GM19395 (cell line): ENCODE data around the gene RPUSD3.
"Not testable (repeated sequence)": the region's sequence is repeated elsewhere in the genome, so short reads cannot be mapped to it uniquely, and the experiment has no call there.

Experiments used
- ATAC-seq: cut with Tn5 transposase; IDR thresholded peaks from one replicate; pipeline ENCODE4 v1.9.1; 2021; ENCODE audit warnings: mild to moderate bottlenecking, moderate library complexity; ENCODE audit not compliant: unreplicated experiment

The RPUSD3 gene

DNA sequence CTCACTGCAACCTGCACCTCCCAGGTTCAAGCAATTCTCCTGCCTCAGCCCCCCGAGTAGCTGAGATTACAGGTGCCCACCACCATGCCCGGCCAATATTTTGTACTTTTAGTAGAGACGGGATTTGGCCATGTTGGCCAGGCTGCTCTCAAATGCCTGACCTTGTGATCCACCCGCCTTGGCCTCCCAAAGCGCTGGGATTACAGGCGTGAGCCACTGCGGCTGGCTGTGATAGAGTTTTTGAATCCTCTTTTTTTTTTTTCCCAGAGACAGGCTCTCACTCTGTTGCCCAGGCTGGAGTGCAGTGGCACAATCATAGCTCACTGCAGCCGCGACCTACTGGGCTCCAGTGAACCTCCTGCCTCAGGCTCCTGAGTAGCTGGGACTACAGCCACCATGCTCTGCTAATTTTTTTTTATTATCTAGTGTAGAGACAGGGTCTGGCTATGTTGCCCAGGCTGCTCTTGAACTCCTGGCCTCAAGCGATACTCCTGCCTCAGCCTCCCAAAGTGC lies 21.4 kb upstream of the RPUSD3 start:
- not testable (repeated sequence) for ATAC-seq

DNA sequence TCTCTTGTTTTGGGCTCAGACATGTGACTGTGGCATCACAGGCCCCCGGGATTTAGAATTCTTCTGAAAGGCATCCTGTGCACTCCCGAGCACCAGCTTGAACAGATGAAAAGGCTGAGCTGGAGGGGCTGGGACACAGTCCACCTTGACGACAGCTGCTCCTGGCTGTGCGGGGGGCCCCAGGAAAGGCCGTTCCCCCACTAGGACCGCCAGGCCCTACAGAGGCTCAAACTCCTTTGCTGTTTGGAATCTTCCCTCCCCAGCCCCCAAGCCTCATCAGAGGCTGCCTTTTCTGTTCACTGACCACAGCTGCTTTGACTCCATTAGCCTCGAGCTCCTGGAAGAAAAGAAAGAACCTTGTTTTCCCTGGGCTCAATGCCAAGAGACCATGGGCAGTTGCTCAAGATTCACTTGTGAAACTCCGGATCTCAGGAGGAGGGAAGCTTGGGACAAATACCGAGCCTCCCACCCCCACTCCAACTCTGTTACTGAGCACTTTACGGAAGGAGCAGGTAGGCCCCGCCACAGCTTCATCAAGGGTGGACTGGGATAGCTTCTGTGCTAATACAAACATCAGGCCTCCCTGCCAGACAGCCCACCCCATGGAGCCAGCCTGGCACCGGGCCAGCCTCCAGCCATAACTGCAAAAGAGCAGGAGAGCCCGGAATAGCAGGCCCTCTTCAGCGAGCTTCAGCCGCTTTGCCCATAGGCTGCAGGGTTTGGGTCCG lies 20.6 kb upstream of the RPUSD3 start:
- no peak for ATAC-seq

DNA sequence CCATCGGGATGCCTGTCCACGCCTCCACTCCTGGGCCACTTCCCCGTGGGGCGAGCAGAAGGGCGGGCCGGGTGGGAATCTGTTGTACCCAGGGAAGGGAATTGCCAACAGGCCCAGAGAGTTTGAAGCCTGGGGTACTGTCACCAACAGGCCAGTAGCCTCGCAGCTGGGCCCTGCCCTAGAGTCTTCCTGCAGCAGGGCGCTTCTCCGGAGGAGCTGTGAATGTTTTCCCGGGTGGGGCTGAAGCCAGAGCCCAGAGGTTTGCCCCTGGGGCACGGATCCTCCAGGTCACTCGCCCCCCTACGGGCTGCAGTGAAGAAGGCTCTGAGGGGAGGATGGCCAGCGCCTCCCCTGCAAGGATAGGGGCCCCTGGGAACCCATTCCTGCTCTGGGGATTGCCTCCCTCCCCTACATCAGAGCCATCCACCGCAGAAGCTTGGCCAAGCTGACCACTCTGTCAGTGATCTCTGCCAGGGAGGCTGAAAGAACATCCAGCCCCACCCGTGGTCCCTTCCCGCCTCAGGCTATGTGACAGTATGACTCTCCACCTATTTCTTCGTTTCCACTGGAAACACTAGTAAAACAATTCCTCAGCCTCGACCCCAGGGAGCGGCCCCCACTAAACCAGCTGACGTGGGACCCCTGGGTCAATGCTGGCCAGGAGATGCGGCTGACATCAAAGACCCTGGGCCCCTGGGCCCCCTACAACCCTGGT lies 19.4 kb upstream of the RPUSD3 start:
- ATAC-seq: no peak

DNA sequence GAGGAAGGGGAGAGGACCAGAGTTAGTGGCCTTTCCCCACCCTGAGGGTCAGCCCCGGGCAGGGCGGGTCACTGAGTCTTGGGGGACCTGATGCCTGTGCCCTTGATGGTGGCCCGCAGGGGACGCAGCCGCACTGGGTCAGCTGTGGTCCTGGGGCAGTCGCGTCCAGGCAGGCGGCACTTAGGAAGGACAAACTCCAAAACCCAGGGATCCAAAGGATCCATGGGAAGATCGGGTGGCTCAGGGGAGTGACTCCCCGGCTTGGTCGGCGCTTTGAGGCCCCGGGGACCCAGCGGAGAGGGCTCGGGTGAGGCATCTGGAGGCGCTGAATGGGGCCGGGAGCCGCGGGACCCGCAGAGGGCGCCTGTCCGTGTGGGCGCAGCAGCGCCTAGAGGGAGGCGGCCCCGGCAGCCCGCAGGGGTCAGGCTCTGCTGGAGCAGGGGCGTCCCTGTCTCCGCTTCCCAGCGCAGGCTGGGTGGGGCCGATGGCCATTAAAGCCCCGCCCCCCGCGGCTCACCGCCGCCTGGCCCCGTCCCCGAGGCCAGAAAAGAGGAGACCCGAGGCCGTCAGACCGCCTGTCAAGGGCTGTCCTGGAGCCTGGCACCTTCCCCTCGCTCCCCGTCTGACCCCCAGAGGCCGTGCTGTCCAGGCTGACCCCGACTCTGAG lies 18.7 kb upstream of the RPUSD3 start:
- no peak for ATAC-seq

DNA sequence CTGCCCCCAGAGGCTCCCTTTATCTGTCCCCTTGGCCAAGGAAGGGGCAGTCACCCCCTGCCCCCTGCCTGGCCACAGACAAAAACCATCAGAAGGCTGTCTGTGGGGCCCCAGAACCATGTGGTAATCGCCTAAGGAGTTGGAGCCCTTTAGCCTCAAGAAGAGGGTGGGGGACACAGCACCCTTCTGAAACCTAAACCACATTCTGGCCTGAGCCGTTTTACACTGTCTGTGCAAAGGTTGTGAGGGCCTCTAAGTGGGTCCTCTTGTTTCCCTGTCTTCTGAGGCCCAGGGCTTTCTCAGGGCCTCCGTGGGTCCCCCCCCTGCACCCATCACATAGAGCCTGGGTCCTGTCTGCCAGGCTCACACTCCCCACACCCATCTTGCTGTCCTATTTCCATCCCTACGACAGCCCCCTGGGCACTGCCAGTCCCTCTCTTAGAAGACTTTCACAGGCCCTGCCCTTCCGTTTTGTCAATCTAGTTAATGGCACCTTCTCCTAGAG lies 17.9 kb upstream of the RPUSD3 start:
- ATAC-seq: no peak

DNA sequence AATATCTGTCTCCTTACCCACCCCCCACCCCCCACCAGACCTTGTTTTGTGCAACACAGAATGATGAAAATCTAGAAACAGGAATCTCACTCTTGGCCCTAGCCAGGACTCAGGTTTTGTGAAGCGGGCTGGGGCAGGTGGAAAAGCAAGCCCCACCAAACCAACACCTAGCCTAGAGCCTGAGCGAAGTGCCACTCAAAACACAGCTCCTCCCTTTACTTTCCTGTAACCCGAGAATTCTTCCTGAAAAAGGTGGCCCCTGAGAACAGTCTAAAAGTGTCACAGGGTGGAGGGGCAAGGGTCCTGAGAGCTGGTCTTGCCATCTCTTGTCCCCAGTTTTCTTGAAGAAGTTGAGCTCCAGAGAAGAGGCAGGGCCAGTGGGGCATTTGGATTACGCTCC lies 17.4 kb upstream of the RPUSD3 start:
- no peak for ATAC-seq

DNA sequence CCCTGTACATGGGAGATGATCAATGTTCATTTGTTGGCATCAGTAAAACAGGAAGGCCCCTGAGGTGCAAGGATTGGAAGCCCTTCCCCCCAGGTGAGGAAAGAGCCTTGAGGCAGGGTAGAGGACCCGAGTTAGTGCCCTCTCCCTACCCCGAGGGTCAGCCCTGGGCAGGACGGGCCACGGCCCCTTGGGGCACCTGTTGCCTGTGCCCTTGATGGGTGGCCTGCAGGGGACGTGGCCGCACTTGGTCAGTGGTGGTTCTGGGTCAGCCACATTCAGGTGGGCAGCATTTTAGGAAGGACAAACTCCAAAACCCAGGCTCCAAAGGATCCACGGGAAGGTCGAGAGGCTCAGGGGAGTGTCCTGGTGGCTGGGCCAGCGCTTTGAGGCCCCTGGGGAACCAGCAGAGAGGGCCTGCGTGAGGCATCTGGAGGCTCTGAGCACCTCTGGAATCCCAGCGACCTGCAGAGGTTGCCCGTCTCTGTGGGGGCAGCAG lies 15.8 kb upstream of the RPUSD3 start:
- ATAC-seq: no peak

DNA sequence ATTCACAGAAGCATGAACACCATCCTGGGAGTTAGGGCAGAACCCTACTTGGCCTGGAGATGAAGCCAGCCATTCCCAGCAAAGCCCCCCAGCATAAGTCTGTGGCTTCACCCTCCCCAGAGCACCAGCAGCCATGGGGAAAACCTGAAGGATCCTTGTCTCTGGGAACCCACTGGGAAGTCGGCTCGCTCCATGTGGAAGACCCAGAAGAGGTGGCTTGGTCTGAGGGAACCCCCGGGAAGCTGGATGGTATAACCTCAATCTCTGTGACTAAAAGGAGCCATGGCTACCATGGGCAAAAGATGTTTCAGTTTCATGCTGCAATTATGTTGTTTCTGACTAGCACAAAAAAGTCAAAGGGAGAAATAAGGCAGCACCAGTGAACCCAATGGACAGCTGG lies 11.8 kb upstream of the RPUSD3 start:
- no peak for ATAC-seq

DNA sequence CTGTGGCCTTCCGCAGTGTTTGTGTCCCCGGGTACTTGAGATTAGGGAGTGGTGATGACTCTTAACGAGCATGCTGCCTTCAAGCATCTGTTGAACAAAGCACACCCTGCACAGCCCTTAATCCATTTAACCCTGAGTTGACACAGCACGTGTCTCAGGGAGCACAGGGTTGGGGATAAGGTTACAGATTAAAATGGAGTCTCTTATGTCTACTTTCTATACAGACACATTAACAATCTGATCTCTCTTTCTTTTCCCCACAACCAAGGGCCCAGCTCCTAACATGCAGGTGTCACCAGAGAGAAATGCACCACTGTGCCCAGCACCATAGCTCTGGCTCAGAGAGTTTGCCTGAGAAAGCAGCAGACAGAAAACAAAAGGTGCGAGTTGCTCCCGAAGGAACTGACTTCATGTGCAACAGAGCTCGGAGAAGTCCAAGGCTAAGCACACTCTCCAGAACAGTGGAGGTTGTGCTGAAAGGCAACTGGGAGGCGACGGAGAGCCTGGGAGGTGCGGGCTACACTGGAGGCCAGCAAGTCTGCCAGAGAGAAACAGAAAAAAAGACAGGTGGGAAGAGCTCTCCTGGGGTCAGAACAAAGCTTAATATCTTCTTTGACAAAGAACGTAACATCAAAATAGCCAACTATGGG lies 10.6 kb upstream of the RPUSD3 start:
- ATAC-seq: not testable (repeated sequence)

DNA sequence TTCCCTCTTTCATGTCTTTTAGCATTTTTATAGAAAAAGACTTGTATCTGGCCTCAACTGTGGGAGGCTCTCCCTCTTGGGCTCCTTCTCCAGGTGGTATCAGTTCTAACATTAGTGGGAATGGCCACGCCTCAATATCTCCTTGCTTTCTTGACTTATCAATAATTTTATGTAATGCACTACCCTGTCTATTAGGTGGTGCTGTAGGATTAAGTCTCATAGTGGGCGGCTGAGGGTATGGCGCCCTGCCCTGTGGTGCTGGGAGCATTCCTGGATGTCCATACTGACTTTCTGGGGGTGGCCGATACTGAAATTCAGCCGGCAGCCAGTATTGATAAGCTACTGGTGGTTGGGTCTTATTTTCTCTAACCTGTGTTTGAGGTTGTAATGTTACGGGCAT lies 8.7 kb upstream of the RPUSD3 start:
- no peak for ATAC-seq

DNA sequence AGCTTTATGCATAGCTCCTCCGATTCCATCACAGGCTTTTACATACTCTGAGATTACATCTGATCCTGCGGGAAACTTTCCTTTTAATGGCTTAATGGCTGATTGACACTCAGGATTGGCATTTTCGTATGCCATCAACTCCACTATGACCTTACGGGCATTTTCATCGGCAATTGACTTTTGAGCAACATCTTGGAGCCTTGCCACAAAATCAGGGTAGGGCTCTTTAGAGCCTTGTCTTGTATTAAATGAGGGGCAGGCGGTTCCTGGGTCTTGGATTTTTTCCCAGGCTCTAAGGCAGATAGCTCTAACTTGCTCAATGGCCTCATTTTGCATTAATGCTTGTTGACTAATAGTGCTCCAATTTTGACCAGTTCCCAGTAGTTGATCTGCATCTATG lies 8.1 kb upstream of the RPUSD3 start:
- ATAC-seq: not testable (repeated sequence)

DNA sequence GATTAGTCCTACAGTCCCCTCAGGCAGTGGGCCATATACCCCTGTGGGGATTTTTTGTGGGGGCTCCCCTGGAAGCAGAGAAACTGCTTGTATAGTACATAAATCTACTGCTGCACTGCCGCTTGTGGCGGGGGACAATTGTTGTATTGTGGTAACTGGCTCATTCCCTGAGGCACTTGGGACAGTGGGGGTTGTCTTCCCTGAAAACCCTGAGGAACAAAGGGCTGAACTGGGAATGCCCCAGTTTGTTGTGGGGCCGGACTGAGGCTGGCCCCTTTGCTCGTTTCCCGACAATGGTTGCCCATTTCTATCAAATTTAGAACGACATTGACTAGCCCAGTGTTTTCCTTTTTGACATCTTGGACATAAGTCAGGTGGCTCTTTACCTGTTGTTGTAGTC lies 7.6 kb upstream of the RPUSD3 start:
- not testable (repeated sequence) for ATAC-seq

DNA sequence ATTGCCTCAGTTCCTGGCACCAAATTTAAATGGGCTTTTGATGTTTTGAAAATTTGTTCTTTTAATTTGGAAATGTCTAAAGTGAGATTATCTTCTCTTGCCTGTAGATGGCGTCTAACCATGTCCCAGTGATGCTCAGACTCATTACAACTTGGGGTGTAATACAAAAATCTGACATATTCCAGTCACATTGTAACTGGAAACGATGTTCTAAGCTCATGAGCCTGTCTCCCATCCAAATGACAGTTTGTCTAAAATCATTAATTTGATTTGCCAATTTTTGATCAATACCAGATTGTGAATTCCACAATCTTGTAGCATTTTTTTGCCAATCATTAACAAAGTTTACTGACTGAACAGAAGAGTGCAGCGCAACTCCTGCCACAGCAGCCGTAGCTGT lies 5.1 kb upstream of the RPUSD3 start:
- ATAC-seq: not testable (repeated sequence)

DNA sequence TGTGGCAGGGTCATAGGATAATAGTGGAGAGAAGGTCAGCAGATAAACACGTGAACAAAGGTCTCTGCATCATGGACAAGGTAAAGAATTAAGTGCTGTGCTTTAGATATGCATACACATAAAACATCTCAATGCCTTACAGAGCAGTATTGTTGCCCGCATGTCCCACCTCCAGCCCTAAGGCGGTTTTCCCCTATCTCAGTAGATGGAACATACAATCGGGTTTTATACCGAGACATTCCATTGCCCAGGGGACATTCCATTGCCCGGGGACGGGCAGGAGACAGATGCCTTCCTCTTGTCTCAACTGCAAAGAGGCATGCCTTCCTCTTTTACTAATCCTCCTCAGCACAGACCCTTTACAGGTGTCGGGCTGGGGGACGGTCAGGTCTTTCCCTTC lies 4.1 kb upstream of the RPUSD3 start:
- ATAC-seq: not testable (repeated sequence)

DNA sequence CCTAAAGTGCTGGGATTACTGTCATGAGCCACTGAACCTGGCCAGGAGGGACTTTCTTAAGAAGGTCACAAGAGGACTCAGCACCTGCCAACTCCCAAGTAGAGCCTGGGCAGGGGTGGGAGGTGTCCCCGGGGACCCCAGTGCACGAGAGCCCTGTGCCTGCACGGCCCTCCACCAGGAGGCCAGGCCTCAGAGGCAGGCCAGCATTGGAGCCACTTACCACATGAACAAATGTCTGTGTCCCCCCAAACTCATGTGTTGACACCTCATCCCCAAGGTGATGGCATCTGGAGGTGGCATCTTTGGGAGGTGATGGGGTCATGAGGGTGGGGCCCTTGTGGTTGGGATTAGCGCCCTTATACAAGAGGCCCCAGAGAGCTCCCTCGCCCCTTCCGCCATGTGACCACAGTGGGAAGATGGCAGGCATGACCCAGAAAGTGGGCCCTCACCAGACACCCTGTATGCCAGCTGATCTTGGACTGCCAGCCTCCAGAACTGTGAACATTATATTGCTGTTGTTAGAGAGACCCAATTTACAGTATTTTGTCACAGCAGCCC lies 3.2 kb upstream of the RPUSD3 start:
- ATAC-seq: no peak

DNA sequence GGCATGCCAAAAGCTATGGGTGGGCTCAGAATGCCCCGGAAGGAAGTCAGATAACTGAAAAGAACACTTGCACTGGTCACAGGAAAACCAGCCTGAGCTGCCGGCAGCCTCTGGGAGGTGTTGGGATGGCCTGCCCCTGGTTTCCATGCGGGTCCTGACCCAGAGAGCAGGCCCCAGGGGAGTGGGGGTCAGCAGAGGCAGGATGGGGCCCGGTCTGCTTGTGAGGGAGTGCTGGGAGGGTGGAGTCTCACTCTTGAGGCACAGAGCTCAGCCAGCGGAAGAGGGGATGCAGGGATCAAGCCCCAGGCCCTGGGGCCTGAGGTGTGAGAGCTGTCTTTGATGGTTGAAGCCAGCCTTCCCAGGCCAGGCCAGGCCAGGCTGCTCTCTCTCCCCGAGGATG lies 2.4 kb upstream of the RPUSD3 start:
- no peak for ATAC-seq

DNA sequence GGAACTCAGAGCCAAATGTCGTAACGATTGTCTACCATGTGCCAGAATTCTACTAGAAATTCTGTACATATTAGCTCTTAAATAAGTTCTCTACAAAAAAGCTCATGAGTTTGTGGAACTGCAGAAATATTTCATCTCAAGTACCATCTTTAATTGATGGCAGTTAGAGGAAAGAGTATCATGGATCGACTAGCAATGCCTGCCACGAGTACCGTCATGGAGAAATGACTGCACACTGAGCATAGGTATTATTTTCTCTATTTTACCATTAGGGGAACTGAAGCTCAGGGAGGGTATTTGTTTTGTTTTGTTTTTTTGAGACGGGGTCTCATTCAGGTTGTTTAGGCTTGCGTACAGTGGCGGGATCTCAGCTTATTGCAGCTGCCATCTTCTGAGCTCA lies 2.8 kb downstream of the RPUSD3 start:
- ATAC-seq: no peak

DNA sequence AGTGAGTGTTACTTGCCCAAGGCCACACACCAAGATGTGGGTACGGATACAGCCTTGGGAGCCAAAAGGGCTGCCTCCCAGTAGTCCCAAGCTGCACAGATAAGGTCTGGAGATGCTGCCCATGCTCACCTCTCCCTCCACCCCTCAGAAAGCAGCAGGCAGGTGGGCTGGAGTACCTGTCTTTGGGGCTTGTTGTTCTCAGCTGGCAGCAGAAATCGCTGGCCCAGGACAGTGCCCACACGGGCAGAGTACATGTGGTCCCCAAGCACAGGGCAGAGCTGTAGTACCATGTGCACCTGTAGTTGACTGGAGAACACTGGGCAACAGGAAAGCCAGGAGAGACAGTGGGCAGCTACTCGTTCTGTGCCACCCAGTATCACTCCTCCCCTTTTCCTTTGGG lies 5.0 kb downstream of the RPUSD3 start:
- ATAC-seq: no peak

DNA sequence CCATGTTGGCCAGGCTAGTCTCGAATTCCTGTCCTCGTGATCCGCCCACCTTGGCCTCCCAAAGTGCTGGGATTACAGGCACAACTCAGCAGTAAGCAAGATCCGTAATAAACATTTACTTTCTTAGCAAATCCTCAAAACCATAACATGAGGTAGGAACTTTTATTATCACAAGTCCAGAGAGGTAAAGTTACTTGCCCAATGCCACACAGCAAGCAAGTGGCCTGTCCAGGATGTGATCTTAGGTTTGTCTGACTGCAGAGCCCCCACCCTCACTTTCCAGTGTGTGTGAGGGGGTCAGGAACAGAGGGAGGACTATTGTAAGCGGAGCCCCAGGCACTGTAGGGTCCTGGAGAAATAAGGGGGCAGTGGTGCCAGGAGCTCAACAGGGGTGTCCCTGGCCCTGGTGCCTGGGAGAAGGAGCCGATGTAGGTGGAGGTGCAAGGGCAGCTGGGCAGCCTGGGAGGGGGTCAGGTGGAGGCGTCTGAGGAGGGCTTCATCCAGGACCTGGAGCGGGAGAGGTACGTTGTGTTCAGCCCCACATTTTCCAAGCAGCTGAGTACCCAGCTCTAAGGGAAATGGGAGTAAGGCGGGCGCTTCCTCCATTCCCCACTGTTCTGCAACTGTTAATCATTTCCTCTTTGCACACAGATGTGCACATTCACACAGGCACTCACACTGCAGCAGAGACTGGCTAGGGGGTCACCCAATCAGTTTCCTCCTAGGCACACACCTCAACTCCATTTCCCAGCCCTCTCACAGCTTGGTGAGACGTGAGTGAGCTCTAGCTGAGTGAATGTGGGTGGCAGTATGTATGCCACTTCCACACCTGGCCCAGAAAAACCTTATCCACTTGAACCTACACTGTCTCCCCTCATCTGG lies 5.9 kb downstream of the RPUSD3 start:
- ATAC-seq: no peak
